Measurements from ENCODE around the gene STX4.

Gene STX4

GRCh38 chr16:31076319-31076718 is 43.0 kb downstream of the STX4 start:
- no peak overlapping the region for H3K4me3 ChIP-seq (ENCODE audit: low read depth, low read length)
- no peak for DNase-seq
- no peaks in the 10 kb centered on the region for H3K27me3 ChIP-seq (ENCODE audit: insufficient read depth, low read depth, severe bottlenecking)
- TF ChIP-seq, protein P1, sequence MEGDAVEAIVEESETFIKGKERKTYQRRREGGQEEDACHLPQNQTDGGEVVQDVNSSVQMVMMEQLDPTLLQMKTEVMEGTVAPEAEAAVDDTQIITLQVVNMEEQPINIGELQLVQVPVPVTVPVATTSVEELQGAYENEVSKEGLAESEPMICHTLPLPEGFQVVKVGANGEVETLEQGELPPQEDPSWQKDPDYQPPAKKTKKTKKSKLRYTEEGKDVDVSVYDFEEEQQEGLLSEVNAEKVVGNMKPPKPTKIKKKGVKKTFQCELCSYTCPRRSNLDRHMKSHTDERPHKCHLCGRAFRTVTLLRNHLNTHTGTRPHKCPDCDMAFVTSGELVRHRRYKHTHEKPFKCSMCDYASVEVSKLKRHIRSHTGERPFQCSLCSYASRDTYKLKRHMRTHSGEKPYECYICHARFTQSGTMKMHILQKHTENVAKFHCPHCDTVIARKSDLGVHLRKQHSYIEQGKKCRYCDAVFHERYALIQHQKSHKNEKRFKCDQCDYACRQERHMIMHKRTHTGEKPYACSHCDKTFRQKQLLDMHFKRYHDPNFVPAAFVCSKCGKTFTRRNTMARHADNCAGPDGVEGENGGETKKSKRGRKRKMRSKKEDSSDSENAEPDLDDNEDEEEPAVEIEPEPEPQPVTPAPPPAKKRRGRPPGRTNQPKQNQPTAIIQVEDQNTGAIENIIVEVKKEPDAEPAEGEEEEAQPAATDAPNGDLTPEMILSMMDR (IDR thresholded peaks at IDR 0.05; ENCODE audit: low read depth, low read length) = no peak
- no peak overlapping the region for H3K27ac ChIP-seq
- peaks cover 62% of the 10 kb centered on the region for H3K36me3 ChIP-seq
- no peaks in the 10 kb centered on the region for H3K9me3 ChIP-seq (ENCODE audit: severe bottlenecking)

GRCh38 chr16:31077024-31077423 is 43.7 kb downstream of the STX4 start:
- no peak overlapping the region for H3K27ac ChIP-seq

GRCh38 chr16:31077592-31078396 is 44.4 kb downstream of the STX4 start:
- peaks cover 67% of the 10 kb centered on the region for H3K36me3 ChIP-seq
- TF ChIP-seq, protein P1 (IDR thresholded peaks at IDR 0.05; ENCODE audit: low read depth, low read length) = peak; percentile 7; the same call in 1 of the 2 replicates

More at GRCh38 chr16:31077024-31077423, 43.7 kb downstream of the STX4 start:
- H3K4me3 ChIP-seq (ENCODE audit: low read depth, low read length) = no peak overlapping the region
- H3K36me3 ChIP-seq = peaks cover 63% of the 10 kb centered on the region
- H3K9me3 ChIP-seq (ENCODE audit: severe bottlenecking) = no peaks in the 10 kb centered on the region
- no peak for DNase-seq
- no peaks in the 10 kb centered on the region for H3K27me3 ChIP-seq (ENCODE audit: insufficient read depth, low read depth, severe bottlenecking)
- TF ChIP-seq, protein P1 (IDR thresholded peaks at IDR 0.05; ENCODE audit: low read depth, low read length) = no peak

GRCh38 chr16:31078597-31079341 is 45.4 kb downstream of the STX4 start:
- TF ChIP-seq, protein P1 (IDR thresholded peaks at IDR 0.05; ENCODE audit: low read depth, low read length) = no peak
- DNase-seq = no peak
- H3K4me3 ChIP-seq (ENCODE audit: low read depth, low read length) = no peak overlapping the region
- H3K27me3 ChIP-seq (ENCODE audit: insufficient read depth, low read depth, severe bottlenecking) = no peaks in the 10 kb centered on the region
- no peaks in the 10 kb centered on the region for H3K9me3 ChIP-seq (ENCODE audit: severe bottlenecking)
- peaks cover 65% of the 10 kb centered on the region for H3K36me3 ChIP-seq
- no peak overlapping the region for H3K27ac ChIP-seq

More at GRCh38 chr16:31077592-31078396, 44.4 kb downstream of the STX4 start:
- DNase-seq = no peak
- Histone ChIP-seq H3K27me3 (ENCODE audit: insufficient read depth, low read depth, severe bottlenecking) (no peaks in the 10 kb centered on the region), H3K9me3 (ENCODE audit: severe bottlenecking) (no peaks in the 10 kb centered on the region), H3K27ac (no peak overlapping the region), H3K4me3 (ENCODE audit: low read depth, low read length) (no peak overlapping the region)

DNA sequence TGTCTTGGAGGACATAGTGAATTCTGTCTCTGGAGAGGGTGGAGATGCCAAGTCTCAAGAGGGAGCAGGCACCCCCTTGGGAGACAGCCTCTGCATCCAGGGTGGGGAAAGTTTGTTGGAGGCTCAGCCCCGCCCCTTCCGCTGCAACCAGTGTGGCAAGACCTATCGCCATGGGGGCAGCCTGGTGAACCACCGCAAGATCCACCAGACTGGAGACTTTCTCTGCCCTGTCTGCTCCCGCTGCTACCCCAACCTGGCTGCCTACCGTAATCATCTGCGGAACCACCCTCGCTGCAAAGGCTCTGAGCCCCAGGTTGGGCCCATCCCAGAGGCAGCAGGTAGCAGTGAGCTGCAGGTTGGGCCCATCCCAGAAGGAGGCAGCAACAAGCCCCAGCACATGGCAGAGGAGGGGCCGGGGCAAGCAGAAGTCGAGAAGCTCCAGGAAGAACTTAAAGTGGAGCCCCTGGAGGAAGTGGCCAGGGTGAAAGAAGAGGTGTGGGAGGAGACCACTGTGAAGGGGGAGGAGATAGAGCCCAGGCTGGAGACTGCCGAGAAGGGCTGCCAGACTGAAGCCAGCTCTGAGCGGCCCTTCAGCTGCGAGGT is 46.1 kb downstream of the STX4 start:
- TF ChIP-seq, protein P1 (IDR thresholded peaks at IDR 0.05; ENCODE audit: low read depth, low read length) = no peak
- H3K36me3 ChIP-seq = peaks cover 72% of the 10 kb centered on the region
- DNase-seq = no peak
- H3K27me3 ChIP-seq (ENCODE audit: insufficient read depth, low read depth, severe bottlenecking) = no peaks in the 10 kb centered on the region
- H3K9me3 ChIP-seq (ENCODE audit: severe bottlenecking) = no peaks in the 10 kb centered on the region
- no peak overlapping the region for H3K4me3 ChIP-seq (ENCODE audit: low read depth, low read length)
- no peak overlapping the region for H3K27ac ChIP-seq
